ENCODE data around the gene STRIT1. TPM values are rescaled to one million over a fixed set of nuclear protein-coding genes. Genes with fewer than 3 reads are reported as not detected.

Gene STRIT1
- total RNA-seq, 4 donors from 2014 or later = not detected

DNA sequence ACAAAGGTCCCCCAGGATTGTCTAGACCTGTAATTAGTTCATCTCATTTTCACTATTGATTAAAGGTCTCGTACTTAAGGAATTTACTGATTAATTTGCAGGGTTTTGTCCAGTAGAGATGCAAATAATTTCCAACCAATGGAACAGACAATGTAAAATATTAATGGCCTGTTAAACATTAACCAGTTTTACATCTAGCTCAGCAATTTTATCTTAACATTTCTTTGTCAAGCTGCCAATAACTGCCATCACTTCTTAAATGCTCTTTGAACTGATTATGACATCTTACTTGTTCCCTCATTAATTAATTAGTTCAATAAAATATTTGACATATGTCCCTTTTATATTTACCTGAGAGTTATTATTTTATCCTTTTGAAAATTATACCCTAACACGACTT, 9.4 kb upstream of the STRIT1 start:
- intact Hi-C loops (cut with DNase I) = no loop called here

DNA sequence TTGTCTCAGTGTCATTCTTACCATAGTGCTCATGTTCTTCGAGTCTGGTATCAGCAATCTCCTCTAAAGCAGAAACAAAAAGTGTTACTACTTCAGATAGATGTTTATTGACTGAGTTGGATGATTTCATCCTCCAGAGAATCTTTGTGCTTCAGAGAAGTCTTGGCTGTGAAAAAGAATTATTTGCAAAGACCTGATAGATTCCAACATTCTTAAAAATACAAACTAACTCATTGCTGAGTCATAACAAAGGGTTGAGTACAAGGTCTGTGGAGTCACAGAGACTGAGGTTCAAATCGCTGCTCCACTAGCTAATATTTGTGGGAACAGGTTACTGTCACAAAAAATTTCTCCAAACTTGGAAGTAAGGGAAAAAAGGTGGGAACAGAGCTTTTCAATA, 9.0 kb upstream of the STRIT1 start:
- Histone ChIP-seq H3K27ac (no peak overlapping the region), H3K9me3 (no peaks in the 10 kb centered on the region), H3K27me3 (no peaks in the 10 kb centered on the region), H3K4me1 (no peaks in the 10 kb centered on the region), H3K36me3 (no peaks in the 10 kb centered on the region), H3K4me3 (no peak overlapping the region)
- intact Hi-C loops (cut with DNase I) = no loop called here
- no peak for TF ChIP-seq POLR2A (IDR thresholded peaks at IDR 0.05)
- TF ChIP-seq, protein P1, sequence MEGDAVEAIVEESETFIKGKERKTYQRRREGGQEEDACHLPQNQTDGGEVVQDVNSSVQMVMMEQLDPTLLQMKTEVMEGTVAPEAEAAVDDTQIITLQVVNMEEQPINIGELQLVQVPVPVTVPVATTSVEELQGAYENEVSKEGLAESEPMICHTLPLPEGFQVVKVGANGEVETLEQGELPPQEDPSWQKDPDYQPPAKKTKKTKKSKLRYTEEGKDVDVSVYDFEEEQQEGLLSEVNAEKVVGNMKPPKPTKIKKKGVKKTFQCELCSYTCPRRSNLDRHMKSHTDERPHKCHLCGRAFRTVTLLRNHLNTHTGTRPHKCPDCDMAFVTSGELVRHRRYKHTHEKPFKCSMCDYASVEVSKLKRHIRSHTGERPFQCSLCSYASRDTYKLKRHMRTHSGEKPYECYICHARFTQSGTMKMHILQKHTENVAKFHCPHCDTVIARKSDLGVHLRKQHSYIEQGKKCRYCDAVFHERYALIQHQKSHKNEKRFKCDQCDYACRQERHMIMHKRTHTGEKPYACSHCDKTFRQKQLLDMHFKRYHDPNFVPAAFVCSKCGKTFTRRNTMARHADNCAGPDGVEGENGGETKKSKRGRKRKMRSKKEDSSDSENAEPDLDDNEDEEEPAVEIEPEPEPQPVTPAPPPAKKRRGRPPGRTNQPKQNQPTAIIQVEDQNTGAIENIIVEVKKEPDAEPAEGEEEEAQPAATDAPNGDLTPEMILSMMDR (IDR thresholded peaks at IDR 0.05) = no peak
- no peak for DNase-seq
- WGBS, 2 donors = 70 to 80% methylated on average over 2 of the region's 2 CpGs

More for the DNA sequence above, 9.4 kb upstream of the STRIT1 start:
- Histone ChIP-seq H3K4me1 (no peaks in the 10 kb centered on the region), H3K27me3 (no peaks in the 10 kb centered on the region), H3K9me3 (no peaks in the 10 kb centered on the region), H3K4me3 (no peak overlapping the region), H3K27ac (no peak overlapping the region), H3K36me3 (no peaks in the 10 kb centered on the region)
- no peak for DNase-seq
- no peak for TF ChIP-seq POLR2A (IDR thresholded peaks at IDR 0.05)
- TF ChIP-seq, protein P1 (IDR thresholded peaks at IDR 0.05) = no peak
- WGBS, 2 donors = 59% methylated on average over 2 of the region's 2 CpGs

DNA sequence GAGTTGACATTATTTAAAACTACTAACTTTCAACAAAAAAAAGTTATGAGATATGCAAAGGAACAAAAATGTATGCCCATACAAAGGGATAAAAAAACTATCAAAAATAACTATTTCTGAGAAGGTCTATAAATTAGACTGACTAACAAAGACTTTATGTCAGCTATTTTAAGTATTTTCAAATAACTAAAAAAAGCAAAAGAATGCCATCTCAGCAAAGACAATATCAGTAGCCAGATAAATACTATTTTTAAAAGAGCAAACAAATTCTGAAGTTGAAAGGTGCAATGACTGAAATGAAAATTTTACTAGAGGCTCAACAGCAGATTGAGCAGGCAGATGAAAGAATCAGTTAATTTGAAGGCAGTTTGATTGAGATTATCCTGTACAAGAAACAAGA, 3.6 kb upstream of the STRIT1 start:
- Histone ChIP-seq H3K4me1 (no peaks in the 10 kb centered on the region), H3K36me3 (no peaks in the 10 kb centered on the region), H3K4me3 (no peak overlapping the region), H3K27me3 (no peaks in the 10 kb centered on the region), H3K9me3 (peaks cover 0 to 5% (median 0%) of the 10 kb centered on the region in 3 donors), H3K27ac (no peak overlapping the region)
- DNase-seq = no peak
- TF ChIP-seq POLR2A (IDR thresholded peaks at IDR 0.05) = no peak
- TF ChIP-seq, protein P1 (IDR thresholded peaks at IDR 0.05) = no peak
- intact Hi-C loops (cut with DNase I) = no loop called here

DNA sequence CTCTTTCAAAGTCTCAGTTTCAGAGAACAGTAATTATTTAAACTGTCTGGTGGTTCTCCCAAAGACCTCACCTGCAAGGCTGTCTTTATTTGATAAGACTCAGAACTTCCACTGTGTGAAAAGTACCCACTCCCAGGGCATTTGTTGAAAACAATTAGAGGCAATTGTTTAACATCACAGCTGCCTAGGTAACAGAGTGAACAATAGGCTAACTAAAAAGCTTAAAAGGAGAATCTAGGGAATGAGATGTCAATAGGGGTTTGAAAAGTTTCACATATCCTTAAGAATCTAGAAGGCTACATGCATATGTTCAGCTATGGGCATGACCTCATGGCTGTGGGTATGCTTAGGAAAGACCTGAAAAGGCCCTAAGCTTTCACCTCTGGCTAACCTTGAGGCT, 2.9 kb upstream of the STRIT1 start:
- Histone ChIP-seq H3K4me1 (no peaks in the 10 kb centered on the region), H3K9me3 (peaks cover 0 to 5% (median 0%) of the 10 kb centered on the region in 3 donors), H3K4me3 (no peak overlapping the region), H3K27ac (no peak overlapping the region), H3K36me3 (no peaks in the 10 kb centered on the region), H3K27me3 (no peaks in the 10 kb centered on the region)
- no peak for TF ChIP-seq POLR2A (IDR thresholded peaks at IDR 0.05)
- TF ChIP-seq, protein P1 (IDR thresholded peaks at IDR 0.05) = no peak
- intact Hi-C loops (cut with DNase I) = no loop called here
- DNase-seq = no peak

DNA sequence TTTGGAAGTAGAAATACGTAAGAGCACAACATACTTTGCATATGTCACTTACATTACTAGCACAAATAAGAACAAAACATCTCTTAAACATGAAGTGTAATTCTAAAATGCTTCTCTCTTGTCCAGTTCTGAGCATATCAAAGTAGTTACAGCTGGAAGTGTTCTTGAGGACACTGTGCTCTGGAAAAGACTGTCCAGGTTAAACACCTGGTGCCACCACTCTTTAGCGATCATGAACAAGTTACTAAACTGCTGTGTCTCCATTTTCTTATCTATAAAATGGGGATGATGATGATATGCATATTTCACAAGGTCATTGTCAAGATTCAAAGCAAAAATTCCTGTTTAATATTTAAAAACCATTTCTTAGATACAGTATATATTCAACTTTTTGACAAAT, 790 bp downstream of the STRIT1 start:
- Histone ChIP-seq H3K36me3 (no peaks in the 10 kb centered on the region), H3K4me3 (no peak overlapping the region), H3K4me1 (no peaks in the 10 kb centered on the region), H3K27ac (no peak overlapping the region), H3K9me3 (peaks cover 0 to 5% (median 0%) of the 10 kb centered on the region in 3 donors), H3K27me3 (no peaks in the 10 kb centered on the region)
- intact Hi-C loops (cut with DNase I) = no loop called here
- DNase-seq = no peak
- TF ChIP-seq, protein P1 (IDR thresholded peaks at IDR 0.05) = no peak
- no peak for TF ChIP-seq POLR2A (IDR thresholded peaks at IDR 0.05)
- 80 to 85% methylated on average over 2 of the region's 2 CpGs for WGBS, 2 donors

Measured in esophagus squamous epithelium (tissue), 5 donors.